Umbilical cord (tissue), 2 donors: Measurements from ENCODE around the gene CXCL12. TPM values are rescaled to one million over a fixed set of nuclear protein-coding genes. Genes with fewer than 3 reads are reported as not detected.

Experiments
- DNase-seq: peaks from one replicate; pipeline ENCODE4 v3.0.0-alpha.2; 2015; ENCODE audit warnings: low spot score
- total RNA-seq: library from RNA; depleted of rRNA; stranded (reverse); fragments of >200 nt; gene quantifications from one replicate; pipeline ENCODE4 v1.2.3, GENCODE V29; 2014; ENCODE audit warnings: low replicate concordance; ENCODE audit not compliant: insufficient read depth

Gene CXCL12
- total RNA-seq, 1 donor from 2014 or later = 10.4 TPM

DNA sequence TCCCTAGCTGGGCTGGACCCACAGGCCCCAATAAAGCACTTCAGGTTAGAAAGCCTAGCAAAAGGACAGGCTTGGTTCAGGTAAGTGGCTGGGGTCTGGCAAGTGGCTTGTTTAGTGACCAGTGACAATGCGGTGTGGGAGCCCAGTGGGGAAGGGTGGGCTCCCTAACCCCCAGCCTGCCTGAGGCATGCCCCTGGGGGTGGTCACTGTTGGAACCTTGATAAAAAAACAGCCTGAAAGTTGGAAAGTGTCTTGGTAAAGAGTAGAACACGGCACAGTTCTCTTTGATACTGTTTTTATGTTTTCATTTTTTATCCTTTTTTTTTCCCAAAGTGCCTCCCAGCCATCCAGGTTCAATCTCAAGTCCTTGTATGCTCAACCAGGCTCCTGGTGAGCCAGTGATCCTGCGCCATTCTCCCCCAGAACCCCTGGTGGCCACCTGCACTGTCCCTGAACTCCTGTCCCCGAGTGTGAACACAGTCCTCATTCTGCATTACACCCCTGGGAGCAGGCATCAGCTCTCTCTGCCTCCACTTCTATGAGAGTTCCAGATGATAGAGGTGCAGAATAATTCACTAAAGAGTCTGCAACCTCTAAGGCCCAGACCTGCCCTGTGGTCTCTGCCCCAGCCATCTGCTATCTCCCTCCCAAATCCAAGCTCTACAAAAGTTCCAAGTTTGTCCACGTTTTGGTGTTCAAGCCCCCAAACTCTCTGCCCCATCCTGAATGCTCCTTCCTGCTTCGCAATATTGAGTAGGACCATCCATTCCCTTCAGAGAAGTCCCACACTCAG, 15.0 kb upstream of the CXCL12 start:
- no peak for DNase-seq

DNA sequence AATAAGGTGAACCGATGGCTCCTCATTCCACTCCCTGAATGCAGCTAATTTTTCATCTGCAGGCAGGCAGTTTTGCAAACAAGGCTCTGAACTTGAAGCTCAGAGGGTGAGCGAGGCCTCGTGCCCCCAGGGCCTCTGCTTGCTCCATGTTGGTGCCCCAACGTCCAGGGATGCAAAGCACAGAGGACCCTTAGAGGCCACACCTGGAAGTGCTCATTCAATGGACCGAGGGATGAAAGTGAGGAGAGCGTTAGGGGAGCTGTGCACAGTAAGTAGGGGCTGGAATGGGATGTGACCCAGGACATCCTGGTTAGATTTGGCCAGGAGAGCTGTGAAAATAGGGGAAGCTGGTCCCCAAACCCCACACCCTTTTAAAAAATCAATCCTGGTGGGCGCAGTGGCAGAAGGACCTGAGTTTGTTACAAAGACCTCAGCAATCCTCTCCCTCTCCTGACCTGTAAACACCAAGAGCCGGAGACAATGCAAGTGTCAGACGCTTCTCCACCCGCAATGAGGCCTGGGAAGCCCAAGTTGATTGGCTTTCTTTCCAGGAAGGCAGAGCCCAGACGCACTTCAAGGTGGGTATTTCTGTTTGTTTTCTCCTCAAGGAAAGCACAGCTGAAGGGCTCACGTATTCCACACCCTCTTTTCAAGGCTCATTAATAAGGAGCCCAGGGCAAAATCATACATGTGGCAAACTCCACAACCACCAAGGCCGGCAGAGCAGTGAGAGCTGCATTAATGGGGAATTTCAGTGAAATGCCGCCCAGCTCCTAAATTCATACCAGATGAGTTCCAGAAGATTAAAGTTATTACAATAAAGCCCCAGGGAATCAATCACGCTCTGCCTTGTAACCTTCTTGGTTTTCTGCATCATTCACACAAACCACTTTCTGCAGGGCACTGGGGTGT, 14.1 kb upstream of the CXCL12 start:
- peak; percentile 29 for DNase-seq

DNA sequence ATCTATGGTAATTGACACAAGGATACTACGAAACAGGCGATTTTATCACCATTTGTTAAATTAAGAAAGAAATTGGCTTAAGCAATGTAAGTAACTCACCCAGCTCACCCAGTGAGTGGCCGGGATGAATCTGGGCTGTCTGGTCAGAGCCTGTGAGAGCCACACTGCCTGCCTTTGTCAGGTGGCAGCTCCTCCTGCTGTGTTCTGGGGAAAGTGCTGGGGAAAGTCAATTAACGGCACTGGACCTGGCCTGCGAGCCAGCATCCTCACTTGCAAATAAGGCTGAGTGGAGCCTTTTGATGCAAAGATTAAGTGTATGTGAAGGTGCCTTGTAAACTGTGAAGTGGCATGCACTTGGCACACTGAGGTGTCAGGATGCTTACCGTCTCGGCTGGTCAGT, 13.4 kb upstream of the CXCL12 start:
- no peak for DNase-seq

DNA sequence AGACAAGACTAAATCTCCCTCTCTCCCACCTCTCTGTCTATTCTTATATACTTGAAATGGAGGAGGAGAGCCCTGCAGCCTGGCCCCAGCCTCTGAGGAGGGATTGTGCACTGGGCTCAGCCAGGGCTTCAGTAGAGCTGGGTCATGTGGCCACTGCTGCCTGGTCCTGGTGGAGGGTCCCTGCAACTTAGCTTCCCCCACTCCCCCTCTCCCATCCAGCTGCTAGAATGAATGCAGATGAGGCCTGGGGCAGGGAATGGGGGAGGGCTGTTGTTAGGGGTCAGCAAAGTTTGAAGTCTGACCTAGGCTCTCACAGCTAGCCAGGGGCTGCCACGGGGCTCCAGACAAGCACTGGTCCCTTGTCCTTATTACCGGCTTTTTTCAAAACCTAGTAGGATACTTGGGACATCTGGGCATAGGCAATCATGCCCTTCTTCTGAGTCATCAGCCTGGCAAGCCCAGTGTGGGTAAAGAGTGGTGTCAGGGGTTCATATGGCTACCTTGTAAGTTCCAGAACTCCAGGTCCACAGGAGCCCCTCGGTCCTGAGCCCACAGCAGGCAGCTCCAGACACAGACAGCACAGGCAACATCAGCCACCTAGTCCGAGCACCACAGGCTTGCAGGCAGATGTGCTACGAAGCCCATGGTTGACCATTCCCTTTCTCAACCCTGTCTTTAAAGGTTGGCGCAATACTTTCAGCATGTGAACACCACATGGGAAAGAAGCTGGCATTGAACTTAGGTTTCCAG, 12.8 kb upstream of the CXCL12 start:
- DNase-seq = no peak

DNA sequence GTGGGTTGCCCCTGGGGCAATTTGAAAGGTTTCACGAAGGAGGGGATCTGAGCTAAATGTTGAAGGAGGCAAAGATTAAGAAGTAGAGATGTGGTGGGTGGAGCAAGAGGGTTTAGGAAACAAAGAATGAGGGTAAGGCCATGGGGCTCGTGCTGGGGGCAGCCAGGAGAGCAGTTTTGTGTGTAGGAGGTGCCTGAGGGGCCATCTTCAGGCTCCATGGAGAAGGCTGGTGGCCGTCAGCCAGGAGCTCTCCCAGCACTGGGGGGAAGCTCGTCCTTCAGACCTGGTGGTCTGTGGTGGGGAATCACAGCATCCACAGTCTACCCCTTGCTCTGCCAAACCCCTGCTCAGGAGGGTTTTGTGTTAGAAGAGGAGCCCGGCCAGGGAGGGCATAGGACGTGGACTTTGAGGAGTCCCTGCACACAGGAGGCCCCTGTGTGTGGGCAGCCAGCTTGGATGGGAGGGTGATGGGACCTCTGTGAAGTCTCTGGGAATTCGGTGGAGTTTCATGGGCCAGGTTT, 11.8 kb upstream of the CXCL12 start:
- no peak for DNase-seq

DNA sequence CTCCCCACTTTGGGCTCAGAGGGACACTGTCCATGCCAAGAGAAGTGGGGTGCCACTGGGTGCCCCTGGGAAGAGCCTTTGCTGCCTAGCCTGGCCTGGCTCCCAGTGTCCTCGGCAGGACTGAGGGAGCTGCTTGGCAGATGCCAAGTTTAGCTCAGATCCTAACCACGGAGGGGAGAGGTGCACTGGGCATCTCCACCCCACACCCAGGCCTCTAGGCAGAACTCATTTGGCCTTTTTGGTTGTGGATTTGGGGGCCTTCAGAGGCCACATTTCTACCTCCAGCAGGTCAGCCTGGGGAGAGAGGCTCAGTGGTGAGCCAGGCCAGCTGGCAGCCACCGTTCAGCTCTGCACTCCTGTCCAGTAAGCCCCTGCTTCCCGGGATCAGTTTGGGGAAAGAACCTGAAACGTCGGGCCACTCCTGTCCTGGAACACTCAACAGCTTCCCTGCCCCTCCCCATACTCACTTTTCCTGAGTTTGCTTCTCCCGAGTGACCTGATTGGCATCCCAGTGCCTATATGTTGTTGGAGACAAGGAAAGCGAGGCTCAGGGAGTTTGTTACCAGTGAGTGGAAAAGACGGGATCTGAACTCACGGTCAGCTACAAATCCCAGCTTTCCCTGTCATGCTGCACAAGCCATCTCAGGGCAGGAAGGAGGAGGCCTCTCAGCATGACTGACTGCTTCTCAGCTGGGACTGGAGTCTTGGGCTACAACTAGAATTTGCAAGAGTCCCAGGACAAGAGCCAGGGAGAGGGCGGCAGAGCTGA, 11.2 kb upstream of the CXCL12 start:
- no peak for DNase-seq

DNA sequence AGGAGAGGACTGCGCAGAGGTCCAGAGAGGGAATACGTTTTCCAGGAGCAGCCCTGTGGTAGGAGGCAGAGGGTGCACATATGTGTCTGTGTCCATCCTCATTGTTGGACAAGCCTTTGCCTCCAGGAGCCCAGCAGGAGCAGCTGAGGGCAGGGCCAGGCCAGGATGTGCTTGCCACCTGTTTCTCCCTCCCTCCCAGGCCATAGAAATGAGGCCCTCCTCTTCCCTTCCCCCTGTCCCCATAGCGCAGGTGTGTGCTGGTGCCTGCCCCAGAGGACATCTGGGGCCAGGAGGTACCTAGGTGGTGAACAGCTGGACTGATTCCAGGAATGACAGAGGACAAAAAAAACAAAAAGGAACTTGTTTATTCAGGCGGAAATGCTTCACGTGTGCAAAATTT, 10.5 kb upstream of the CXCL12 start:
- DNase-seq = no peak

DNA sequence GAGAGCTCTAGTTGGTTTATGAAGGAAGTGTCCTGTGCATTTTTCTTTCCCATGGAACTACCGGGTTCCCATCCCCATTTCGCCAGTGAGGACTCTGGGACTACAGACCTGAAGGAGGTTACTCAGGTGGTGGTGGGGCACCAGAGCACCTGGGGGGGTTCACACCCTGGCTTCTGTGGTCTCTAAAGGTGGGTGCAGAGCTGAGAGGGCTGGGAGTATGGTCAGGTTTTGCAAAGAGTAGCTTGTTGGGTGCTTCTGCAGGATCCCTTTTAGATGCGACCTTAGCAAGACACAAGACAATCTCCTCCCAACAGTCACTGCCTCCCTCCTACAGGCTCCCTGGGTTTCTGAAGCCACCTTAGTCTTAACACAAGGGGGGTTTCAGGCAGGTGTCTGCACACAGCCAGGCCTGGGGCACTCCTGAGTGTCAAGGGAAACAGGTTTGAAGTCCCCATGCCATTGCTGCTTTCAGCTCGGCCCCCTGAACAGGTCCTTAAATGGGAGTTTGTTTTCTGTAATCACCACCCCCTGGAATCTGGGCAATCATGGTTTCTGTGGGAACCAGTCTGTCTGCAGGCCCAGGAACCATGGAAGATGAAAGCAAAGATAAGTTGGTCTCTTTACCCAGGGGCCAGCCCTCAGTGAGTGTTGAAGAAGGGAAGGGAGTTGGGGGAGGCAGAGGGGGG, 9.9 kb upstream of the CXCL12 start:
- no peak for DNase-seq

DNA sequence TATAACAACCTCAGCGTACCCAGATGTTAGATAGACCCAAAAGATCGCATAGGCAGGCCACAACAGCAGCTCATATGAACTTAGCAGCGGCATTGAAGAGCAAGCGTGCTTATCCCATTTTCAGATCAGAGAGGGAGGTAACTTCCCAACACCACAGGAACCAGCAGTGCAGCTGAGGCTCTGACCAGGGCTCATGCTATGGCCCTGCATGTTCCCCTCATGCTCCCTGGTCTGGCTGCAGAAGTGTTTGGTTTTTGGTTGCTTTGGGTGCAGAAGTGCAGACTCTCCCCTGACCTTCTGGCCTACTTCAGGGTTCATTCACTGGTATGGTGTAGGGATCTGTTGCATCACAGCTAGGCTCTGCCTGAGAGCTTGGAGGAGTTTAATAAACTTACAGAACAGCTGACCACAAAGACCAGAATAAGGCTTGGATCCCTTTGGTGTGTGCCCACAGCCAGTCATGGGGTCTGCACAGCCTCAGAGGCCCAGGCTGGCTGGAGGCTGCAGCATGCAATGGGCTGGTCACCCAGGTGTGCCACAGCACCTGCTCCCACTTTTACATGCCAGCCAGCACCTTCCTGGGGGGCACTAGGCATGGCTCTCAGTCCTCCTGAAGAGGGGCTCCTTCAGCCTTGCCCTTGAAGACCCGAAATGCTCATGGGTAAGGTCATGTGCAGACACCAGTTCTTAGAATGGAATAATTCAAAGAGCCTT, 9.1 kb upstream of the CXCL12 start:
- DNase-seq = no peak

DNA sequence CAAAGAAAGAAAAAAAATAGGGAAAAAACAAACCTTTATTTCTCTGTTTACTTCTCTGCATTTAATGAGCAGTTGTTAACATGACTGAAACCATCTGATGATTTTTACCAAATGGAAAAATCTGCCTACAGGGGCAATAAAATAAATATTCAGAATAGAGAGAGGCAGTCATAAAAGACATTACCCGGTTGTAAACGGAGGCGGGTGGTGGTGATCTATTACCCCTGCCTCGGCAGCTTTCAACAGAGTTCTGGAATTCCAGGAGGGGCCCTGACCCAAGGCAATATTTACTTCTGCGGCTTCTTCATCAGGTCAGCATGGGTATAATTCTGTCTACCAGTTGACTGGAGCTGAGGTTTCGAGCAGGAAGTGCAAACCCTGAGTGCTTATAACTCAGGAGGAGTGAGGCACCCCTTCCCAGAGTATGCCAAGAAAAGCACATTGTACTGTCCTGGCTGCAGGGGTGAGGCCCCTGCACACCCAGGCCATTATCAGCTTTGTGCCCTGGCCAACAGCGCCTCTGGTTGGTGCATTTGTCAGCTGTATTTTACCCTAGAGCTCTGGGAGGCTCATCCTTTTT, 8.2 kb upstream of the CXCL12 start:
- no peak for DNase-seq

DNA sequence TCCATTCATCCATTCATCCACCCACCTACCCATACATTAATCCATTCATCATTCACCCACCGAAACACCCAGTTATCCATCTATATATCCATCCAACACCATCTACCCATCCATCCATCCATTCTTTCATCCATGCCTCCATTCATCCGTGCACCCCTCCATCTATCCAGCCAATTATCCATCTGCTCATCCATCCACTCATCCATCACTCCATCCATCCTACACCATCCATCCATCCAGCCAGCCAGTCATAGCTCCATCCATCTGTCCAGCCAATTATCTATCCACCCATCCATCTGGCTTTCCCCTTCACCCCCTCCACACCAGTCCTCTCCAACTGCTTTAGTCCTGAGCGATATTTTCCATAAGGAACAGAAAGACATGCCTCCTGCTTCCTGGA, 7.5 kb upstream of the CXCL12 start:
- no peak for DNase-seq

DNA sequence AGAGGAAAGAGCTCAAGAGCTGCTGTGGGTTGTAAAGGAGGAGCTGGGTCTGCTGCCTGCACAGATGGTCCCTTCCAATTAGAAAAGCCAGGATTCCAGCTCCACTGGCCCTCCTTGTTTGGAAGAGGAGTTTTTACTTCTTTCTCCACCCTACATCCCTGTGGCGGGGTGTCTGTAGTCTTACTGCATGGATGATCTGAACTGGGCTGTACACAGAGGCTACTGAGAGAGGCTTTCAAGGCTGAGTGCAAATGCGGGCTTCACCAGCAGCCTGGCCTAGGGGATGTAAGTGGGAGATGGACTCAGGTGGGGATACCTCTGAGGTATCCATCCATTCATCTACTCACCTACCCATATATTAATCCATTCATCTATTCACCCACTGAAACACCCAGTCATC, 7.1 kb upstream of the CXCL12 start:
- no peak for DNase-seq

DNA sequence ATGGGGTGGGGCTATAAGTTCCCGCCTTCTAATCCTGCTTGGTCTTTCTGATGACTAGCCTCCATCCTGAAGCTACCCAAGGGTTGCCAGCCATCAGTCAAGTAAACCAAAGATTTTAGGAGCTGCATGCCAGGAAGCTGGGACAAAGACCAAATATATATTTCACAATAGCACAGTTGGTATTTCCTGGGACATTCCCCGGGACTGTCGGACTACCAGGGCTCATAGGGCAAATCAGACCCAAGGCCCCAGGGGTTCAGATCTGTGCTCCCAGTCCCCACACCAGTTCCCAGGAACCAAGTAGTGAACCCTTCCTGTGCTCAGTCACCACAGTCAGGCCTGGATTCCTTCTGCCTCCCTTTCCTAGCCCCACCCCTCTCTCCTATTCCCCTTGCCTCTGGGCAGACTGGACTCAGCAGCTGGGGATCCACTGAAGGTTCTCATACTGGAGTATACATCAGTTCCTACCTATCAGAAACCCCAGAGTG, 5.7 kb upstream of the CXCL12 start:
- no peak for DNase-seq

DNA sequence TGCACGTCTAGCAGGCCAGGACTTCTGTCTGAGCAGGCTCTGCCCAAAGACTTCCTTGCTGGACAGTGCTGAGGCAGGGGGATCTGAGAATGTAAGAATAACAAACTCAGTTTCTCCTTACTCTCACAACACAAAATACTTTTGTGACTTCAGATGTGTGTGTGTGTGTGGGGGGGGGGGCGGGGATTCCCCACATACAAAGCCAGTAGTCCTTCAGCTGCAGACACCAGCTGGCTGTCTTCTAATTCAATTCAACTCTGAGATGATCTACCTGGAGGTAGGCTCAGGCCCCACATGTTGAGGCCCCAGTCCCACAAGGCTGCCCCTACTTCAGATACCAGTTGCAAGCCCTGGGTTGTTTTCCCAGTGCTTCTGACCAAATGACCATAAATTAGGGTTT, 4.7 kb upstream of the CXCL12 start:
- no peak for DNase-seq

DNA sequence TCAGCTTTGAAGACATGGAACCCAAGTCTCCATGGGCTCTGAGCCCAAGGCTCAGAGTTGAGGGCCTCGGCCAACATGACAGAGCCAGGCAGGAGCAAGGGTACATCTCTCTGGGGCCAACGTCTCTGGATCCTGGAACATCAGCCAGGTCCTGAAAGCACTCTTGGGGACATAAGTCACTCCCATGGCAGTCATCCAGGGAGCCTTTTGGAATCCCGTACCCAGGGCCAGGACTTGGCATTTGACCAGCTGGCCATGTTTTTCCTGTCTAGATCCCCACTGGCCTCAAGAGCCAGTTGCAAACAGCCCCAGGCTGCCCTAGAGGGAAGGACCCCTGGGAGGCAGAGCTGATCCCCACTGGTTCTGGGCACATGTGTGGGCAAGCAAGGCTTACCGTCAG, 4.3 kb upstream of the CXCL12 start:
- DNase-seq = no peak

DNA sequence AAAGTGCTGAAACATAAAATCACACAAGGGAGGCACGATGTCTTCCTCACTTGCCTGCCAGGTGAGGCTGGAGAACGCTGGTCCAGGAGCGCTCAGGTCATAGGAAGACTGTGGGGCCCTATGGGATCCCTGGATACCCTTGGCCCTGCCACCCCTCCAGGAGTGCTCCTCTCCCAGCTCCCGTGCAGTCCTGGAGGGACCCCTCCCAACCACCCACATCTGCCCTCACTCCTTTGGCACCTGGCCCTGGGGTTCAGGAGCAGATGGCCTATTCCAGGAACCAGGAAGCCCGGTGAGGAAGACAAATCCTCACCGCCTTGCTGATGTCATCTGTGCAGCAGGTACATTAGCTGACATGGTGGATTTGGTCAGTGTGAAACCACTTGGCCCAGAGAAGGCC, 3.7 kb upstream of the CXCL12 start:
- no peak for DNase-seq

DNA sequence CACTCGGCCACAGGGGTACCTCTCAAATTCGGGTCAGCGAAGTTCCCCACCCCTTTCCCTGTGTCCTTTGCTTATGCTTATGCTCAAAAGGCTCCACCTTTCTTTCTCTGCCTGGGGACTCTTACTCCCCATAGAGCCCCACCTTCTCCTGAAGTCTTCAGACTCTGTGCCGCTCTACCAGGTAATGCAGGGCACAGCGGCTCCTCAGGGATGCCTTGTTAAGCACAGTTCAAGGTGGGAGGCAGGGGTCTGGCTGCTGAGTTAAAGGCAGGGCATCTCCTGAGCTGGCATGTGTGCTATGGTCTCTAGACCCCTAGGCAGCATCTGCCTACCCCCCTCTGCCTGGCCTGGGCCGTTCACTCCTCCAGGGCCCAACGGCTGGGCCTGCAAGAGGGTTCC, 3.0 kb upstream of the CXCL12 start:
- no peak for DNase-seq

DNA sequence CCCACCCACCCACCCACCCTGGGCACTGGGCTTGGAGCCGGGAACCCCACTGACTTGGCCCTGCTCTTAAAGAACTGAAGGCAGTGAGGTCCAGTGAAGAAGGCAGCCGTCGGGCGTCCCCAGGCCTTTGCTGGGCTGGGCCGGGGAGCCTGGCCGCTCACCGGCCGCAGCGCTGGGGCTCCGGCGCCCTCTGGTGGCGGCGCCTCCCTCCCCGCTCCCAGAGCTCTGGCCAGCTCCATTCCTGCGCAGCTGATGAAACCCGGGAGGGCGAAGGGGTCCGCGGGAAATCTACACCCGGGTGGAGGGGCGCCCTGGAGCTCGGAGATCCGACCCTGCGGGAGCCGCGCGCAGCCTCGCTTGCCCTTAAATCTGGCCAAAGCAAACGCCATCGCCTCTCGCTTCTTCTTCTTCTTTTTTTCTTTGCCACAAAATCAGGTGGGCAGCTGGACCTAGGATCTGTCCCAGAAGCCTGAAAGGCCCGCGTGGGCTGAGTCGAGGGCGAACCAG, 1.7 kb upstream of the CXCL12 start:
- peak; percentile 61 for DNase-seq
